ENCODE data around the gene TPCN1.

DNA sequence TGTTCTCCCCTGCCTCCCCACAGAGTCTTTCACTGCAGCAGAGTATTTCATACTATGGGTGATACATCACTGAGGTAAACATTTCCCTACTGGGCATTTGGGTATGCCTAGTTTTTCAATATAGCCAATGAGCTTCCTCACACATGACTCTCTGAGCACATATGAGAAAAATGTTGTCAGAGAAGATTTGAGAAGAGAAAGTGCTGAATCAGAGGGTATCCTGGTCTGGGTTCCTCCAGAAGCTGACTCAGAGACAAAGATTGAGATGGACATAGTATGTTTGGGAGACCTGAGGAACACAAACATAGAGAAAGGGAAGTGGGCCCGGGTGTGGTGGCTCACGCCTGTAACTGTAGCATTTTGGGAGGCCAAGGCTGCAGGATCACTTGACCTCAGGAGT is 101.1 kb downstream of the TPCN1 start:
- TF ChIP-seq, protein P1, sequence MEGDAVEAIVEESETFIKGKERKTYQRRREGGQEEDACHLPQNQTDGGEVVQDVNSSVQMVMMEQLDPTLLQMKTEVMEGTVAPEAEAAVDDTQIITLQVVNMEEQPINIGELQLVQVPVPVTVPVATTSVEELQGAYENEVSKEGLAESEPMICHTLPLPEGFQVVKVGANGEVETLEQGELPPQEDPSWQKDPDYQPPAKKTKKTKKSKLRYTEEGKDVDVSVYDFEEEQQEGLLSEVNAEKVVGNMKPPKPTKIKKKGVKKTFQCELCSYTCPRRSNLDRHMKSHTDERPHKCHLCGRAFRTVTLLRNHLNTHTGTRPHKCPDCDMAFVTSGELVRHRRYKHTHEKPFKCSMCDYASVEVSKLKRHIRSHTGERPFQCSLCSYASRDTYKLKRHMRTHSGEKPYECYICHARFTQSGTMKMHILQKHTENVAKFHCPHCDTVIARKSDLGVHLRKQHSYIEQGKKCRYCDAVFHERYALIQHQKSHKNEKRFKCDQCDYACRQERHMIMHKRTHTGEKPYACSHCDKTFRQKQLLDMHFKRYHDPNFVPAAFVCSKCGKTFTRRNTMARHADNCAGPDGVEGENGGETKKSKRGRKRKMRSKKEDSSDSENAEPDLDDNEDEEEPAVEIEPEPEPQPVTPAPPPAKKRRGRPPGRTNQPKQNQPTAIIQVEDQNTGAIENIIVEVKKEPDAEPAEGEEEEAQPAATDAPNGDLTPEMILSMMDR (IDR thresholded peaks at IDR 0.05), result no peak
- TF ChIP-seq EP300 (IDR thresholded peaks at IDR 0.05; ENCODE audit: low read depth) (no peak), POLR2AphosphoS5 (IDR thresholded peaks at IDR 0.05) (no peak)

All from transverse colon (tissue), 4 donors.